ENCODE results near the gene INTS6L. TPM values are rescaled to one million over a fixed set of nuclear protein-coding genes. Genes with fewer than 3 reads are reported as not detected.

INTS6L gene
- 10 to 100 TPM; 14.4 to 26.1 (median 22.6) TPM for total RNA-seq

- Histone ChIP-seq H3K4me1 (no peaks in the 10 kb centered on the region), H3K4me3 (peak within 1 kb of the TSS; percentile 65 to 81), H3K36me3 (no peaks in the 10 kb centered on the region), H3K27ac (peak within 1 kb of the TSS; percentile 96 to 97), H3K27me3 (no peaks in the 10 kb centered on the region), H3K9me3 (no peaks in the 10 kb centered on the region)
- TF ChIP-seq CTCF (IDR thresholded peaks at IDR 0.05) (no peak), POLR2A (IDR thresholded peaks at IDR 0.05) (peak; percentile 90 to 92)
- DNase-seq = peak; percentile 78 to 90
- intact Hi-C loops (cut with DNase I; ENCODE audit: low total_unique reads) = no loop called here
Measured at GRCh38 chrX:135520553-135521404, at the start of gene INTS6L. Gene INTS6L (plus strand): TSS chrX:135520660. CDS start chrX:135520993, 333 bp downstream.

GRCh38 chrX:135476378-135476777 lies 44.1 kb upstream of the INTS6L start:
- H3K27me3 ChIP-seq = no peaks in the 10 kb centered on the region
- TF ChIP-seq POLR2A (IDR thresholded peaks at IDR 0.05) (no peak), CTCF (IDR thresholded peaks at IDR 0.05) (no peak)
- no peak overlapping the region for H3K4me3 ChIP-seq
- intact Hi-C loops (cut with DNase I; ENCODE audit: low total_unique reads) = no loop called here
- H3K4me1 ChIP-seq = no peaks in the 10 kb centered on the region
- H3K27ac ChIP-seq = no peak overlapping the region
- no peaks in the 10 kb centered on the region for H3K36me3 ChIP-seq
- H3K9me3 ChIP-seq = no peaks in the 10 kb centered on the region
- no peak for DNase-seq

- H3K36me3 ChIP-seq = no peaks in the 10 kb centered on the region
- TF ChIP-seq CTCF (IDR thresholded peaks at IDR 0.05) (peak in 1 of 4 experiments; percentile 13), POLR2A (IDR thresholded peaks at IDR 0.05) (no peak)
- DNase-seq = peak in 1 of 2 donors; percentile 45
- H3K27ac ChIP-seq = no peak overlapping the region
- no peaks in the 10 kb centered on the region for H3K9me3 ChIP-seq
- no peaks in the 10 kb centered on the region for H3K27me3 ChIP-seq
- intact Hi-C loops (cut with DNase I; ENCODE audit: low total_unique reads) = no loop called here
- no peak overlapping the region for H3K4me3 ChIP-seq
- no peaks in the 10 kb centered on the region for H3K4me1 ChIP-seq
Measured at GRCh38 chrX:135477576-135477975, 42.9 kb upstream of the INTS6L start.

- H3K9me3 ChIP-seq = no peaks in the 10 kb centered on the region
- no peaks in the 10 kb centered on the region for H3K4me1 ChIP-seq
- no peaks in the 10 kb centered on the region for H3K36me3 ChIP-seq
- H3K27me3 ChIP-seq = no peaks in the 10 kb centered on the region
- no peak overlapping the region for H3K4me3 ChIP-seq
- H3K27ac ChIP-seq = no peak overlapping the region
- intact Hi-C loops (cut with DNase I; ENCODE audit: low total_unique reads) = no loop called here
- DNase-seq = no peak
- TF ChIP-seq CTCF (IDR thresholded peaks at IDR 0.05) (no peak), POLR2A (IDR thresholded peaks at IDR 0.05) (no peak)
Measured at GRCh38 chrX:135480076-135480475, 40.4 kb upstream of the INTS6L start.

GRCh38 chrX:135481696-135482179 lies 38.7 kb upstream of the INTS6L start:
- no peak for TF ChIP-seq POLR2A (IDR thresholded peaks at IDR 0.05)
- no peak for TF ChIP-seq CTCF (IDR thresholded peaks at IDR 0.05)
- no peaks in the 10 kb centered on the region for H3K27me3 ChIP-seq
- intact Hi-C loops (cut with DNase I; ENCODE audit: low total_unique reads) = no loop called here
- no peaks in the 10 kb centered on the region for H3K4me1 ChIP-seq
- H3K4me3 ChIP-seq = no peak overlapping the region
- no peak overlapping the region for H3K27ac ChIP-seq
- no peaks in the 10 kb centered on the region for H3K36me3 ChIP-seq
- no peaks in the 10 kb centered on the region for H3K9me3 ChIP-seq
- DNase-seq = no peak

All from uterus (tissue), 4 donors.